Upper lobe of left lung (tissue), 6 donors: Measurements from ENCODE around the gene PNKD. TPM values are rescaled to one million over a fixed set of nuclear protein-coding genes. Genes with fewer than 3 reads are reported as not detected.

Experiments used
- ATAC-seq, 2 donors: fragments of 200-7000 bp; cut with Tn5 transposase; one replicate each; pipeline ENCODE4 v1.9.1; 2022; ENCODE audit warnings: mild to moderate bottlenecking in 2 of 2, moderate library complexity in 2 of 2; ENCODE audit not compliant: low FRiP score in 2 of 2
- DNase-seq, 2 donors: peaks; one replicate each; pipeline ENCODE4 v3.0.0-alpha.2; 2019 to 2020
- H3K27ac ChIP-seq, 4 donors: fragments of 200-600 bp; sonication (generic); one replicate each; pipeline ENCODE4 v1.5.1; 2016 to 2019
- H3K27me3 ChIP-seq, 4 donors: fragments of 200-600 bp; sonication (generic); one replicate each; pipeline ENCODE4 v1.5.1; 2017 to 2019
- H3K36me3 ChIP-seq, 4 donors: fragments of 200-600 bp; sonication (generic); one replicate each; pipeline ENCODE4 v1.5.1; 2016 to 2019
- H3K4me1 ChIP-seq, 4 donors: fragments of 200-600 bp; sonication (generic); one replicate each; pipeline ENCODE4 v1.5.1; 2018 to 2019
- H3K4me3 ChIP-seq, 4 donors: fragments of 200-600 bp; sonication (generic); one replicate each; pipeline ENCODE4 v1.5.1; 2017 to 2019; ENCODE audit warnings: mild to moderate bottlenecking in 2 of 4, moderate library complexity in 1 of 4
- H3K9me3 ChIP-seq, 4 donors: fragments of 200-600 bp; sonication (generic); one replicate each; pipeline ENCODE4 v1.5.1; 2018 to 2019
- CTCF ChIP-seq, 6 experiments: fragments of 450-650 bp in 4 of 6; fragments of 200-600 bp in 2 of 6; sonication (generic) in 2 of 6; IDR thresholded peaks; one replicate each; pipeline ENCODE4 v1.5.1; 2016 to 2019; ENCODE audit warnings: antibody characterized with exemption in 6 of 6
- EP300 ChIP-seq, 4 donors: sonication (generic); formaldehyde crosslinking; IDR thresholded peaks; one replicate each; pipeline ENCODE4 v1.5.1; 2017; ENCODE audit warnings: antibody characterized with exemption in 4 of 4, control low read depth in 2 of 4
- POLR2A ChIP-seq, 4 donors: fragments of 450-650 bp; IDR thresholded peaks; one replicate each; pipeline ENCODE4 v1.5.1; 2016 to 2017; ENCODE audit warnings: antibody characterized with exemption in 4 of 4, mild to moderate bottlenecking in 2 of 4
- POLR2AphosphoS5 ChIP-seq, 2 donors: sonication (generic); formaldehyde crosslinking; IDR thresholded peaks; one replicate each; pipeline ENCODE4 v1.5.1; 2017; ENCODE audit warnings: antibody characterized with exemption in 2 of 2
- WGBS, 2 donors: methylation state at CpG; one replicate each; pipeline ENCODE4 v1.1.5; 2017 to 2018; 5-methylcytosine and 5-hydroxymethylcytosine counted together
- total RNA-seq, 6 donors: library from RNA; depleted of rRNA in 4 of 6; stranded (reverse); fragments of >200 nt in 4 of 6; gene quantifications; one replicate each; pipeline versions ENCODE4 v1.1.0 to v1.2.1, GENCODE V29; 2016 to 2021
- donor health status: DM: no; HTN: no; CAD: no; lungs with moderate emphysema.
- donor health status: DM: no; HTN: yes; CAD: no; lungs with severe emphysema.

PNKD gene
- total RNA-seq, 6 donors from 2014 or later, result 69.8 to 153 (median 87.2) TPM

GRCh38 chr2:218294430-218295022 is 24.2 kb downstream of the PNKD start:
- Histone ChIP-seq H3K36me3 (no peaks in the 10 kb centered on the region), H3K4me3 (no peak overlapping the region), H3K4me1 (peaks cover 45 to 66% (median 54%) of the 10 kb centered on the region in 4 donors), H3K27ac (peak overlapping the region; percentile 78 to 99 (median 91)), H3K9me3 (no peaks in the 10 kb centered on the region), H3K27me3 (no peaks in the 10 kb centered on the region)
- TF ChIP-seq CTCF (IDR thresholded peaks at IDR 0.05), result no peak
- TF ChIP-seq EP300 (IDR thresholded peaks at IDR 0.05), result no peak
- no peak for TF ChIP-seq POLR2AphosphoS5 (IDR thresholded peaks at IDR 0.05)
- no peak for TF ChIP-seq POLR2A (IDR thresholded peaks at IDR 0.05)
- DNase-seq (no peak), ATAC-seq (no peak)
- WGBS, 2 donors, result 60 to 69% methylated on average over 5 of the region's 5 CpGs

GRCh38 chr2:218295029-218295428 is 24.7 kb downstream of the PNKD start:
- DNase-seq, result no peak
- Histone ChIP-seq H3K27ac (peak overlapping the region; percentile 78 to 99 (median 91)), H3K36me3 (no peaks in the 10 kb centered on the region), H3K9me3 (no peaks in the 10 kb centered on the region), H3K4me1 (peaks cover 40 to 61% (median 49%) of the 10 kb centered on the region in 4 donors), H3K27me3 (no peaks in the 10 kb centered on the region), H3K4me3 (no peak overlapping the region)
- TF ChIP-seq EP300 (IDR thresholded peaks at IDR 0.05) (peak in 1 of 4 donors; percentile 31), CTCF (IDR thresholded peaks at IDR 0.05) (no peak), POLR2A (IDR thresholded peaks at IDR 0.05) (no peak), POLR2AphosphoS5 (IDR thresholded peaks at IDR 0.05) (no peak)
- ATAC-seq, result peak in 1 of 2 donors; percentile 8
- 31 to 46% methylated on average over 4 to 7 of the region's 7 CpGs for WGBS, 2 donors

DNA sequence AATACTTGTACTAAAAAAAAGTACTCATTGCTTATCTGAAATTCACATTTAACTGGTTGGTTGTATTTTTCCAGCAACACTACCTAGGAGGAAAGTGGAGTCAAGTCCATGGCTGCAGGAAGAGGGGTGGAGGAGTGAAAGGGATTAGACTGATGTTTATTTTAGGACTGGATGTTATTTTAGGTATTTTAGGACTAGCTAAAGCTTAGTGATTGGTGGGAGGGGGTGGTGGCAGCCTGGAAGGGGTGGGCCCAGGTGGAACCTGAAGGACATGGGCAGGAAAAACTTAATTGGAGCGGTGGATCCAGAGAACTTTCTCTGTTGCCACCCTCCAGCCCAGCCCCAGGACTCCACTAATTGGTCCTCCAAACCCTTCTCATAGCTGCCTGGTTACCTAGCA is 25.9 kb downstream of the PNKD start:
- H3K27ac ChIP-seq, result peak overlapping the region in 3 of 4 donors; percentile 9 to 99 (median 85)

DNA sequence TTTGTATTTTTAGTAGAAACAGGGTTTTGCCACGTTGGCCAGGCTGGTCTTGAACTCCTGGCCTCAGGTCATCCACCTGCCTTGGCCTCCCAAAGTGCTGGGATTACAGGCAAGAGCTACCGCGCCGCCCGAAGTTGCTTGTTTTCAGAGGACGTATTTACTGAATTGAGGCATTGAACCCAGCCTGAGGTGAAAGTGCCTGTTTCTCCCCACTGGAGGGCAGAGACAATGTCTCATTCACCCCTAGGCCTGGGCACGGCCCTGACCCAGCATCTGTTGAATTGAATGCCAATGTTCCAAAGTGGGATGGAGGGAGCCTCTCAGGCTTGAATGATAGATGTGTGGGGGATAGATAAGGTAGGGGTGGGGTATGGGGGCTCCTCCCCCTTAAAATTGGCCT is 26.5 kb downstream of the PNKD start:
- peaks cover 38 to 49% (median 39%) of the 10 kb centered on the region in 4 donors for H3K4me1 ChIP-seq
- 87 to 88% methylated on average over 7 of the region's 7 CpGs for WGBS, 2 donors
- no peaks in the 10 kb centered on the region for H3K36me3 ChIP-seq

More for the DNA sequence above, 25.9 kb downstream of the PNKD start:
- no peaks in the 10 kb centered on the region for H3K27me3 ChIP-seq
- no peak for ATAC-seq
- no peak overlapping the region for H3K4me3 ChIP-seq
- no peaks in the 10 kb centered on the region for H3K36me3 ChIP-seq
- 60 to 70% methylated on average over 1 of the region's 1 CpG for WGBS, 2 donors
- no peaks in the 10 kb centered on the region for H3K9me3 ChIP-seq
- TF ChIP-seq POLR2AphosphoS5 (IDR thresholded peaks at IDR 0.05) (no peak), EP300 (IDR thresholded peaks at IDR 0.05) (no peak), CTCF (IDR thresholded peaks at IDR 0.05) (no peak), POLR2A (IDR thresholded peaks at IDR 0.05) (no peak)
- DNase-seq, result no peak
- H3K4me1 ChIP-seq, result peaks cover 34 to 52% (median 39%) of the 10 kb centered on the region in 4 donors

More for the DNA sequence above, 26.5 kb downstream of the PNKD start:
- H3K4me3 ChIP-seq, result no peak overlapping the region
- ATAC-seq, result no peak
- TF ChIP-seq POLR2A (IDR thresholded peaks at IDR 0.05) (no peak), EP300 (IDR thresholded peaks at IDR 0.05) (no peak), POLR2AphosphoS5 (IDR thresholded peaks at IDR 0.05) (no peak), CTCF (IDR thresholded peaks at IDR 0.05) (no peak)
- H3K27ac ChIP-seq, result peak overlapping the region in 3 of 4 donors; percentile 49 to 99 (median 55)
- H3K9me3 ChIP-seq, result no peaks in the 10 kb centered on the region
- no peak for DNase-seq
- H3K27me3 ChIP-seq, result no peaks in the 10 kb centered on the region
